Coronary artery (tissue), 2 donors: ENCODE data around the gene SPPL3.
"Not testable (repeated sequence)": the region's sequence is repeated elsewhere in the genome, so short reads cannot be mapped to it uniquely, and the experiment has no call there.

Source experiments
- DNase-seq: peaks from one replicate; pipeline ENCODE4 v3.0.0-alpha.2; 2017; ENCODE audit warnings: low spot score
- H3K27ac ChIP-seq, 2 donors: fragments of 200-600 bp; sonication (generic); one replicate each; pipeline ENCODE4 v1.5.1; 2016 to 2019
- H3K4me3 ChIP-seq: fragments of 200-600 bp; sonication (generic); 2 replicates; pipeline ENCODE4 v1.5.1; 2016; ENCODE audit warnings: mild to moderate bottlenecking, moderate library complexity
- TF ChIP-seq, protein P1 (sequence below): fragments of 200-600 bp; sonication (generic); IDR thresholded peaks from one replicate; pipeline ENCODE4 v1.5.1; 2019; ENCODE audit warnings: antibody characterized with exemption

Gene SPPL3

DNA sequence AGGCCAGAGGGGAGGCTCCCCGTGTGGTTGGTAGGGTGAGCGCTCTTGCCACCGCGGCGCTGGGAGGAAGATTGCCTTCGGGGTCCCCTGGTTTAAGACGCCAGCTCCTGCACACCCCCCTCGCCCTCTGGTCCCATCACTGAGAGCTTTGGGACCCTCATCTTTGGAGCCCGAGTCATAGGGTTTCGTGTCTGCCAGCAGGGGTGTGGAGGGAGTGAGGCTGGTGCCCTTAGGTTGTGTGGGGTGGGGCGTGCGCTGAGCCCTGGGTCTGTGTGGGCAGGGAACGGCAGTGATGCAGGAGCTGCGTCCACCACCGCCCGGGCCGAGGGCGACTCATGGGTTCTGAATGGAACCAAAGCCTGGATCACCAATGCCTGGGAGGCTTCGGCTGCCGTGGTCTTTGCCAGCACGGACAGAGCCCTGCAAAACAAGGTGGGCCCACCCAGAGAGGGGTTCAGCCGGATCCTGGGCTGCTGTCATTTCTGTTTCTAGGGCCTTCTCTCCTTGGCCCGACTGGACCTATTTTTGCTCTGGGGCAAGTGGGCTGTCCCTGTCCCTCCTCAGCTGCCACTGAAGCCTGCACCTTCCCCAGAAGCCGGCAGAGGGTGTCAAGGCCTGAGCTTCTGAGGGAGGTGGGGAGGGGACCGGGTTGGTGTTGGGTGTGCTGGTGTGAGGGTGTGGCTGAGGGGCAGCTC lies 166.5 kb downstream of the SPPL3 start:
- no peak for DNase-seq
- TF ChIP-seq, protein P1, sequence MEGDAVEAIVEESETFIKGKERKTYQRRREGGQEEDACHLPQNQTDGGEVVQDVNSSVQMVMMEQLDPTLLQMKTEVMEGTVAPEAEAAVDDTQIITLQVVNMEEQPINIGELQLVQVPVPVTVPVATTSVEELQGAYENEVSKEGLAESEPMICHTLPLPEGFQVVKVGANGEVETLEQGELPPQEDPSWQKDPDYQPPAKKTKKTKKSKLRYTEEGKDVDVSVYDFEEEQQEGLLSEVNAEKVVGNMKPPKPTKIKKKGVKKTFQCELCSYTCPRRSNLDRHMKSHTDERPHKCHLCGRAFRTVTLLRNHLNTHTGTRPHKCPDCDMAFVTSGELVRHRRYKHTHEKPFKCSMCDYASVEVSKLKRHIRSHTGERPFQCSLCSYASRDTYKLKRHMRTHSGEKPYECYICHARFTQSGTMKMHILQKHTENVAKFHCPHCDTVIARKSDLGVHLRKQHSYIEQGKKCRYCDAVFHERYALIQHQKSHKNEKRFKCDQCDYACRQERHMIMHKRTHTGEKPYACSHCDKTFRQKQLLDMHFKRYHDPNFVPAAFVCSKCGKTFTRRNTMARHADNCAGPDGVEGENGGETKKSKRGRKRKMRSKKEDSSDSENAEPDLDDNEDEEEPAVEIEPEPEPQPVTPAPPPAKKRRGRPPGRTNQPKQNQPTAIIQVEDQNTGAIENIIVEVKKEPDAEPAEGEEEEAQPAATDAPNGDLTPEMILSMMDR = no peak
- Histone ChIP-seq H3K27ac (no peak overlapping the region), H3K4me3 (no peak overlapping the region)

DNA sequence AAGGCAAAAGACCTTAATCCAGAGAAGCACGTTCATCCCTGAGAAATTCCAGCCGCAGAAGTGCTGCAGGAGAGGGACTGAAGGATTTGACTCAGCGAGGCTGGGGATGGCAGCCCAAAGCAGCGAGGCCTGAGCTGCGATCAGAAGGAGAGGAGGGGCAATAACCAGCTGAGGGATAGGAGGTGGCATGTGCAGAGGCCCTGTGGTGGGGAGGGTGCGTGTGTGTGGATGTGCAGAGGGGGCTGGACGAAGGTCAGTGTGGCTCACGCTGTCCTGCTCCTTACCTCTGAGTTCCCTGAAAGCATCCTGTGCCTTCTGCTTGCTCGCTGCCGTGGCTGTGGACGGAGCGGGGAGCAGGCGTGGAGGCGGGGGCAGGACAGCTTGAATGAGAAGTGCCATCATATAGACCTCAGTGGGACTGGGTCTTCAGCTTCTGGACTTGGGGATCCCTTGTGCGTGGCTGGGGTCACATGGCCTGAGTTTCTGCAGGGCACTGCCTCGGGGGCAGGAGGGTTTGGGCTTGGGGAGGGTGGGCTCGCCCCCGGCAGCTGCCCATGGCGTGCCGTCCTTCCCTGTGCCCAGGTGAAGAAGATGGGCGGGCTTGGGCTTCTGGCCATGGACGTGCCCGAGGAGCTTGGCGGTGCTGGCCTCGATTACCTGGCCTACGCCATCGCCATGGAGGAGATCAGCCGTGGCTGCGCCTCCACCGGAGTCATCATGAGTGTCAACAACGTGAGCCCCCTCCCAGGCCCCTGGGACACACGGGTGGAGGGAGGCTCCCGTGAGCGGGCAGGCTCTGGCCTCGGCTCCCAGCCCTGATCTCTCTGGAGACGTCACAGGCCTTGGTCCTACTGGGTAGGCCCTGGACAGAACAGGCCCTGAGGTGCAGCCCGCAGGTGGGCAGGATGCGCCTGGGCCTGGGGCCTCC lies 167.5 kb downstream of the SPPL3 start:
- Histone ChIP-seq H3K27ac (no peak overlapping the region), H3K4me3 (no peak overlapping the region)
- DNase-seq = no peak
- TF ChIP-seq, protein P1 = no peak

DNA sequence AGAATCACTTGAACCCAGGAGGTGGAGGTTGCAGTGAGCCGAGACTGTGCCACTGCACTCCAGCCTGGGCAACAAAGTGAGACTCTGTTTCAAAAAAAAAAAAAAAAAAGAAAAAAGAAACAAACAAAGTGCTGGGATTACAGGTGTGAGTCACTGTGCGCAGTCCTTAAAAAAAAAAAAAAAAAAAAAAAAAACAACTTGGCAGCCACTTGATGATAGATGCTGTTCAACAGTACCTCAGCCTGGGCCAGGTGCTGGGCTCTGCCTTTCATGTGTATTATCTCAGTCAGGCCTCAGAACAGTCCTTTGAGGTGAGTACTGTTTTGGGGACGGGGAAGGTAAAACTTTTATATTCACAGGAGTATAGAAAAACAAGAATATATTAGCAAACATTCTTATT lies 169.0 kb downstream of the SPPL3 start:
- TF ChIP-seq, protein P1 = no peak
- Histone ChIP-seq H3K4me3 (no peak overlapping the region), H3K27ac (no peak overlapping the region)
- DNase-seq = no peak

DNA sequence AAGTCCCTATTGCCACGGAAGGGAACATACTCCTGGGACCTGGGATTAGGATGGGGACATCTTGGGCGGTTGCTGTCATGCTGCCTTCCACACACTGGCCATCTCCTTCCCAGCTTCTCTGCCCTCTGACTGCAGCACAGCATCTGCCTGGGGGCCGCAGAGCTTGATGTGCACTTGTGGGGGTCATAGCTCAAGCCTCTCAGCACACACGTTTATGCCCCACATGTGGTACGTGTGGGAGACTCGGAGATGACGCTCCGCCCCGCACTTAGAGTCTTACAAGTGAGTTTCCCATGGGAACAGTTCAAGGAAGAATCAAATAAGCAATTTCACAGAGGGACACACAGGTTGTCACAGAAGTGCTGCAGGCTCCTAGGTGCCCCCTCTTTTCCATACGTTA lies 169.9 kb downstream of the SPPL3 start:
- Histone ChIP-seq H3K4me3 (no peak overlapping the region), H3K27ac (no peak overlapping the region)
- no peak for DNase-seq
- TF ChIP-seq, protein P1 = no peak

DNA sequence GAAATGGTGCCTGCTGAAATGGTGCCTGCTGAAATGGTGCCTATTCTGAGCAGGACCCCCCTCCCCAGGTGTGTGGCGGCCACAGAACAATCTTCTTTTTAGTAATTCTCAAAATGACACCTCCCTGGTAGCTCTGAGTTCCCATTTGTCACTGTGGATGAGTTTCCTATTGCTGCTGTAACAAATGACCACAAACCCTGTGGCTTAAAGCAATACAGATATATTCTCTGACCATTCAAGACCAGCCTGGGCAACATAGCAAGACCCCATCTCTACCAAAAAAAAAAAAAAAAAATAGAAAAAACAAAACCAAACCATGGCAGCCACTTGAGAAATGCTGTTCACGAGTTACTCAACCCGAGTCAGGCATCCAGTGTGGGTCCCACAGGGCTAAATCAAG lies 170.6 kb downstream of the SPPL3 start:
- Histone ChIP-seq H3K27ac (no peak overlapping the region), H3K4me3 (no peak overlapping the region)
- no peak for DNase-seq
- TF ChIP-seq, protein P1 = no peak

DNA sequence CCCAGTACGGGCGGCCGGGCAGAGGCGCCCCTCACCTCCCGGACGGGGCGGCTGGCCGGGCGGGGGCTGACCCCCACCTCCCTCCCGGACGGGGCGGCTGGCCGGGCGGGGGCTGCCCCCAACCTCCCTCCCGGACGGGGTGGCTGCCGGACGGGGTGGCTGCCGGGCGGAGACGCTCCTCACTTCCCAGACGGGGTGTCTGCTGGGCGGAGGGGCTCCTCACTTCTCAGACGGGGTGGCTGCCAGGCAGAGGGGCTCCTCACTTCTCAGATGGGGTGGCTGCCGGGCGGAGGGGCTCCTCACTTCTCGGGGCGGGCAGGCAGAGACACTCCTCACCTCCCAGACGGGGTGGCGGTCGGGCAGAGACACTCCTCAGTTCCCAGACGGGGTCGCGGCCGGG lies 172.0 kb downstream of the SPPL3 start:
- H3K4me3 ChIP-seq, H3K27ac ChIP-seq, DNase-seq: not testable (repeated sequence)

DNA sequence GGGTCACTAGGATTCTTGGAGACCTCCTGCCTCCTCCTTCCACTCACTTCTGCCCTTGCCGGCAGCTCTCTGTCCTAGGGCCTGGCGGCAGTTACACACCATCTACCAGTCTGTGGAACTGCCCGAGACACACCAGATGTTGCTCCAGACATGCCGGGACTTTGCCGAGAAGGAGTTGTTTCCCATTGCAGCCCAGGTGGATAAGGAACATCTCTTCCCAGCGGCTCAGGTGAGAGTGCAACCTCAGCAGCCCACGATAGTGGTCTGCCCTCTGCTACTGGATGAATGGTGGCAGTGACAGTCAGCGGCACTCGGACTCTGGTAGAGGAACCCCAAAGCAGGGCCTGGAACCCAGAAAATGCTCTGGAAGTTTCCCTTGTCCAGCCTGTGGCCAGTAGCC lies 177.2 kb downstream of the SPPL3 start:
- Histone ChIP-seq H3K27ac (no peak overlapping the region), H3K4me3 (no peak overlapping the region)
- TF ChIP-seq, protein P1 = no peak
- DNase-seq = no peak
